ENCODE measurements around the gene PRR9. TPM values are rescaled to one million over a fixed set of nuclear protein-coding genes. Genes with fewer than 3 reads are reported as not detected.

Gene PRR9
- total RNA-seq, 1 donor from 2014 or later = not detected

DNA sequence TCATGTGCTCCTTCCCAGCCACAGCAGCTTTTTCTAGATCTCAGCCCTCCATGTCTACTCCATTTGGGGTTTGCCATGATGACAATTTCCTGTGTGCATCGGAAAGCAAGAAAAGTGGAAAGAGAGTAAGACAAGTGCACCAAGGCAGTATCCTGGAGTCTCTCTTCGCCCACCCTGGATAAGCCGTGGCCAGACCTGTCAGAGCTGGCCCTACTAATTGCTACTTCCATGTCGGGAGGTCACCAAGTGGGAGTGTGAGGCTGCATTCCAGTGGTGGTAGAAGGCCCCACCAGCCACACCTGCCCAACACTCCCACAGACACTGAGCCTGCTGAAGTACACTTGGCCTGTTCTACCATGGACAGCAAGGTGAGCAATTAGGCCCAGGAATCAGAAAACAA lies 28.1 kb downstream of the PRR9 start:
- no peak for TF ChIP-seq CTCF (conservative IDR thresholded peaks at IDR 0.05; ENCODE audit: low read depth, low read length)
- no peak overlapping the region for H3K4me3 ChIP-seq (ENCODE audit: low read depth, low read length)
- DNase-seq (ENCODE audit: low read depth) = no peak

- TF ChIP-seq CTCF (conservative IDR thresholded peaks at IDR 0.05; ENCODE audit: low read depth, low read length) = no peak
- no peak overlapping the region for H3K4me3 ChIP-seq (ENCODE audit: low read depth, low read length)
- DNase-seq (ENCODE audit: low read depth) = no peak
These were observed 28.6 kb downstream of the PRR9 start for GRCh38 chr1:153246018-153246417.

DNA sequence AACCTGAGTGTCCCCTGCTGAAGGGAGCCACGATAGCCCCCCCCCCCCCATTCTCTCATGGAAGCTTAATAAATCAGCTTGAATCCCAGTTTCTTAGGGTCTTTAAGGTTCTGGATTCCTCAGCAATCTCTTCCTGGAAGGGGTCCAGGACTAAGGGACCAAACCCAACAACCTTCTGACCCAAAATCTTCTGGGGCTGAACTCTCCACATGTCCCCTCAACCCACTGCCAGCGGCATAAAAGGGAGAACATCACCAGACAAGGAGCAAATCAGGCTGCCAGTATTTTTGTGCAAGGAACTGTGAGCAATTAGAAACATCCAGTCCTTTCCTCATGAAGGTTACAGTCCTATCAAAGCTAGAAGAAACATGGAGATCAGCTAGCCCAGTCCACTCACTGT lies 29.4 kb downstream of the PRR9 start:
- no peak for TF ChIP-seq CTCF (conservative IDR thresholded peaks at IDR 0.05; ENCODE audit: low read depth, low read length)
- DNase-seq (ENCODE audit: low read depth) = no peak
- no peak overlapping the region for H3K4me3 ChIP-seq (ENCODE audit: low read depth, low read length)

- DNase-seq (ENCODE audit: low read depth) = no peak
- no peak for TF ChIP-seq CTCF (conservative IDR thresholded peaks at IDR 0.05; ENCODE audit: low read depth, low read length)
- H3K4me3 ChIP-seq (ENCODE audit: low read depth, low read length) = no peak overlapping the region
These were observed 30.9 kb downstream of the PRR9 start for GRCh38 chr1:153248176-153248879.

DNA sequence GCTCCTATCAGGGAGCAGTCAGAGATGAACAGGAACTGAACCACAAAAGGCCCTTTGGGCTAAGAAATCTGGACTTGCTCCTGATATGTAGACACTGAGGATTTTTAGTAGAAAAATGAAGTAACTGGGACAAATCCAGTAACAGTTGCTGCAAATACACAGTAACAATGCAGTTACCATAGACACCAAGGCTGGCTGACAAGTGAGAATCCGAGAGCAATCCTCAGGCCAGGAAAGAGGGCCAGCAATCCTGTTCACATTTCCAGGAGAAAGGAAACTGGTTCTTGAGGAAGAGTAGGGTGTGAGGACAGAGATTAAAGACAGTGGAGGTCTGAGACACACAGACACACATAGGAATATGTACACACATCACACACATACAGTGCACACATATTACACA lies 32.8 kb downstream of the PRR9 start:
- no peak overlapping the region for H3K4me3 ChIP-seq (ENCODE audit: low read depth, low read length)
- TF ChIP-seq CTCF (conservative IDR thresholded peaks at IDR 0.05; ENCODE audit: low read depth, low read length) = no peak
- DNase-seq (ENCODE audit: low read depth) = no peak

GRCh38 chr1:153251087-153251486 lies 33.7 kb downstream of the PRR9 start:
- no peak for DNase-seq (ENCODE audit: low read depth)
- TF ChIP-seq CTCF (conservative IDR thresholded peaks at IDR 0.05; ENCODE audit: low read depth, low read length) = no peak

GRCh38 chr1:153251562-153251961 lies 34.2 kb downstream of the PRR9 start:
- no peak for TF ChIP-seq CTCF (conservative IDR thresholded peaks at IDR 0.05; ENCODE audit: low read depth, low read length)
- H3K4me3 ChIP-seq (ENCODE audit: low read depth, low read length) = no peak overlapping the region
- no peak for DNase-seq (ENCODE audit: low read depth)

More at GRCh38 chr1:153251087-153251486, 33.7 kb downstream of the PRR9 start:
- H3K4me3 ChIP-seq (ENCODE audit: low read depth, low read length) = no peak overlapping the region

All from epithelial cell of proximal tubule (primary cell).